Choroid plexus epithelial cell (primary cell): Measurements from ENCODE around the gene SLC24A3.

Source experiments
- DNase-seq: peaks from one replicate; pipeline ENCODE4 v3.0.0-alpha.2; 2010; ENCODE audit warnings: low read depth
- H3K4me3 ChIP-seq: 2 replicates; pipeline ENCODE4 v1.5.1; 2011; ENCODE audit warnings: low read depth, mild to moderate bottlenecking, control low read depth, low read length, moderate library complexity
- TF ChIP-seq, protein P1 (sequence below): conservative IDR thresholded peaks from 2 replicates; pipeline ENCODE4 v1.5.1; 2011; ENCODE audit warnings: low read depth, mild to moderate bottlenecking, control low read depth, inconsistent platforms, low read length, moderate library complexity

The SLC24A3 gene

DNA sequence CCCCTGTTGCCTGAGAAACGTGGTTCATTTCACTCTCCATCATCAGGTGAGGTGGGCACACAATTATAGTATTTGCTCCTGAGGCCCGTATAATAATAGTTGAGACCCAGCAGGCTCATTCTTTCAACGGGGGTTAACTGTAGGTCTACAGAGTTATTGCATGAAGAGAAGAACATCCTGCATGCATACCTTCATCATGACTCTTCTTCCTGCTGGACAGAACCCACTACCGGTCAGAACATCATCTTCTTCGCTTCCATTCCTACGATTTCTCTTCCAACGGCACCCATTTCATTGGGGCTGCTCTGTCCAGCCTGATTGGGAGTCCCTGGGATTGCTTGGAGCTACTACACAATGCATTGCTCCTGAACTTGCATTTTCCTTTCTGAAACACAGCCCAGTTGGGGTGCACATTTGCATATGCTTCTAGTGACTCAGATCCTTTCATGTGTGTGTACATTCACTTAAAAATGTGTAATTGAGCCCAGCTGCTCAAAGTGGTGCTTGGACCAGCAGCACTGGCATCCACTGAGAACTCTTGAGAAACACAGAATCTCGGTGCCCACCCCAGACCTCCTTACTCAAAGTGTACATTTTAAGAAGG, 57.4 kb downstream of the SLC24A3 start:
- TF ChIP-seq, protein P1, sequence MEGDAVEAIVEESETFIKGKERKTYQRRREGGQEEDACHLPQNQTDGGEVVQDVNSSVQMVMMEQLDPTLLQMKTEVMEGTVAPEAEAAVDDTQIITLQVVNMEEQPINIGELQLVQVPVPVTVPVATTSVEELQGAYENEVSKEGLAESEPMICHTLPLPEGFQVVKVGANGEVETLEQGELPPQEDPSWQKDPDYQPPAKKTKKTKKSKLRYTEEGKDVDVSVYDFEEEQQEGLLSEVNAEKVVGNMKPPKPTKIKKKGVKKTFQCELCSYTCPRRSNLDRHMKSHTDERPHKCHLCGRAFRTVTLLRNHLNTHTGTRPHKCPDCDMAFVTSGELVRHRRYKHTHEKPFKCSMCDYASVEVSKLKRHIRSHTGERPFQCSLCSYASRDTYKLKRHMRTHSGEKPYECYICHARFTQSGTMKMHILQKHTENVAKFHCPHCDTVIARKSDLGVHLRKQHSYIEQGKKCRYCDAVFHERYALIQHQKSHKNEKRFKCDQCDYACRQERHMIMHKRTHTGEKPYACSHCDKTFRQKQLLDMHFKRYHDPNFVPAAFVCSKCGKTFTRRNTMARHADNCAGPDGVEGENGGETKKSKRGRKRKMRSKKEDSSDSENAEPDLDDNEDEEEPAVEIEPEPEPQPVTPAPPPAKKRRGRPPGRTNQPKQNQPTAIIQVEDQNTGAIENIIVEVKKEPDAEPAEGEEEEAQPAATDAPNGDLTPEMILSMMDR: no peak
- DNase-seq: peak; percentile 69
- H3K4me3 ChIP-seq: no peak overlapping the region

DNA sequence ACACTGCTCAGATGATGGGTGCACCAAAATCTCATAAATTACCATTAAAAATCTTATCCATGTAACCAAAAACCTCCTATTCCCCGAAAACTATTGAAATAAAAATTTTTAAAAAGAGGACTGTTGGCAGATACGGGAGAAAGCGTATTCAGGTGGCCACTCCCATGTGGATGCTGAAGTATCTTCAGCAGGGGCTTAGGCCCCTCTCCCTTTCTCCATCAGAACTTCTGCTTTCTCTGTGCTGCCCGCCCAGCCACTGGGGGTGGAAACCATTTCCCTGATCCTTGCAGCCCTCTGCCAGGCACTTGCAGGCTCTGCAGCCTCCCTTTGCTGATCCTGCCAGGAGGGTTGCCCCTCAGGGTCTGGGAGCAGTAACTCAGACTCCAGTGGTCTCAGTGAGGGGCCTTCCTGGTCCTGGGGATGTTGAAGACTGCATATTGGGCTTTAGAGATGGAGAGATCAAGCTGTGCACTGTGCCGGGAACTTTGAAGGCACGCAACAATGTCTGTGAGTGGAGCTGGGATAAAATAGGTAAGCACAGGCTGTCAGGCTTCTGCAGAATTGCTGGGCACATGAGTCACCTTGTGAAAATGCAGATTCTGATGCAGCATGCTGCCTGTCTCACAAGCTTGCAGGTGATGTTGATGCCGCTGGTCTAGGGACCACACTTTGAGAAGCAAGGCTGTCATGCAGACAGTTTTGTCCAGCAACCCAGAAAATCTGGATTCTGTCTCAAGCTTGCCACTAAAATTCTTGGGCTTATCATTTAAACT, 59.6 kb downstream of the SLC24A3 start:
- no peak overlapping the region for H3K4me3 ChIP-seq
- no peak for DNase-seq
- TF ChIP-seq, protein P1: no peak

DNA sequence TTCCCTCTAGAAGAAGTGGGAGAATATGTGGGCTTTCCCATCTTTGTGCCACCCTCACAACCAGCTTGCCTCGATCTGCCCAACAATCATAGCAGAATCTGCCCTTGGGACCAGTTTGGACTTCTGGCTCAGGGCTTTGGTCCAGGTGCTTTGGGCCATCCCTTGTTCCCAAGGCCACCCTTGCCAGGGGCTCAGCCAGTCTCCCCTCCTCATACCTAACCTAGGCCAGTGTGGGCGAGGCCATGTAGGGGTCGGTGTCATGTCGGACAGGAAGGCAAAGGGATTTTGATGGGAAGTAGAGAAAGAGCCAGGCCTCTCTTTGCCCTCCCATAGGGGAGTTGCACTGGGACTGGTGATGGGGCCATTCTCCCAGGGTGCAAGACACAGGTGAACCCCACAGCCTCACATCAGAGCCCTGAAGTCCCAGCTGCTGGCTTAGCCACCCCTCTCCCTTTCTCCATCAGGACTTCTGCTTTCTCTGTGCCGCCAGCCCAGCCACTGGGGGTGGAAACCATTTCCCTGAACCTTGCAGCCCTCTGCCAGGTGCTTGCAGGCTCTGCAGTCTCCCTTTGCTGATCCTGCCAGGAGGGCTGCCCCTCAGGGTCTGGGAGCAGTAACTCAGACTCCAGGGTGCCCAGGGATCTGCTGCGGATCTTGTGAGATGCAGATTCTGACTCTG, 60.7 kb downstream of the SLC24A3 start:
- no peak overlapping the region for H3K4me3 ChIP-seq
- no peak for DNase-seq
- TF ChIP-seq, protein P1: no peak

DNA sequence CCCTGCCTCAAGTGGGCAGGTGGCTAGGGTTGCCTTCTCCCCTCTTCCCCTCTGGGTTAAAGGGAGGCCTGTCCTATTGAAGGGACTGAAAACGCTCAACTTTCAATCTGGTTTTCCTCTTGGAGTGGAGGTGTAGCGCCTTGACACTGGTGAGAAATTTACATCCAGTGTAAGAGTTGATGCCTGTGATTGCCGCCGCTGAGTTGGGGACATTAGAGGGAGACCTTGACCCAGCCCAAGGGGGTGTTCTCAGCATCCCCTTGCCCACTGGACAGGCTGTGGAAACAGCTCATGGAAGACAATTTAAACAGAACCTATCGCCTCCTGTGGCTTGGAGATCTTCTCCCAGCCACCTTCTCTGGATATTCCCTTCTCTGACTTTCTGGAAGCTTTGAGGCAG, 61.6 kb downstream of the SLC24A3 start:
- TF ChIP-seq, protein P1: no peak
- no peak for DNase-seq
- no peak overlapping the region for H3K4me3 ChIP-seq

DNA sequence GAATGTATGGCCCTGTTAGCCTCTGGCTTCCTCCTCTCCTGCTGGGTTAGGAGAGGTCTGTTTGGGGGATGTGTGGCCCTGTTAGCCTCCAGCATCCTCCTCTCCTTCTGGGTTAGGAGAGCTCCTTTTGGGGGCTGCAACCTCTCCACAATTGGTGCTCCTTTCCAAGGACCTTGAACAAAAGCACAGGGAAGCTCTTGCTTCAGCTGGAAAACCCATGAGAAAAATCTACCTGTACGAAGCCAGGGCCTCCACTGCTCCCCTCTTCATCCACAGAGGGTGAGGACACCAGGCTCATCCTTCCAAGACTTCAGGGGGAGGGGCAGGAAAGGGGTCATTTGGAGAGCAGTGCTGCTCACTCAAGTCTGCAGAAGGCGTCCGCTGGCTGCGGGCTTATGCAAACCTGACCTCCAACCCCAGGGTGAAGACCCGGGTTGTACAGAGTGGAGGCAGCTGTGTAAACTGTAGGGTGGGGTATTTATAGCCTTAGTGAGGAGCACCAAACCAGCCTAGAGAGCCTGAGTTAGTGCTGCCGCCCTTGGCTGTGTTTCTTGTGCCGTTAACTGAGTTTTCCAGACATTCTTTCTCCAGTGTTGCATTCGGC, 62.1 kb downstream of the SLC24A3 start:
- TF ChIP-seq, protein P1: no peak
- DNase-seq: peak; percentile 84
- no peak overlapping the region for H3K4me3 ChIP-seq

DNA sequence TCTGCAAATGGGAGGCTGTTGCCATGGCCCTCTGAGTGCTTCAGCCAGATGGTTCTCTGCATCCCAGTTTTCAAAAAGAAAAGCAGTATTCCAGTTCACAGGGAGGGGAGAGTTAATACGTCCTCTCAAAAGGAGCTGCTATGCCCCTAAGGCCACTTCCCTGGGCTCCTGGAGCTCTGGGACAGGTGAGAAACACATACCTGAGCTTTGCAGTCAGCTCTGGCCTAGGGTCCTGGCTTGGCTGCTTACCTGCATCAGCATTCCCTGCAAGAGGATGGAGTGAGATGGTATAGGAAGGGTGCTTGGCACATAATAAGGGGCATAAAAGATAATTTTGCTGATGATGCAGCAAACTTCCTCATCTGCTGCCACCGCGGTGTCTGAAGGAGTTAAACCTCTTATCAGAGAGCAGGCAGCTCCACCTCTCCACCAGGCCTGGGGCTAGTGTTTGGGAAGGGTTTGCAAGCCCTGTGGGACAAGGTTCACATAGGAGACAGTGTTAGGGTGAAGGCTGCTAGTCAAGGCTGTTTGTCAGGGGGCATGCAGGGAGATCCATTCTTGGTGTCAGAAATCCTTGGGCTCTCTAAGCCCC, 62.7 kb downstream of the SLC24A3 start:
- TF ChIP-seq, protein P1: no peak
- no peak for DNase-seq

More for the DNA sequence above, 62.7 kb downstream of the SLC24A3 start:
- no peak overlapping the region for H3K4me3 ChIP-seq
